ENCODE measurements around the gene SLC7A4.

SLC7A4 gene

GRCh38 chr22:21018314-21018713 lies 14.0 kb downstream of the SLC7A4 start:
- CTCF ChIA-PET = no interaction called here
- TF ChIP-seq, protein P1, sequence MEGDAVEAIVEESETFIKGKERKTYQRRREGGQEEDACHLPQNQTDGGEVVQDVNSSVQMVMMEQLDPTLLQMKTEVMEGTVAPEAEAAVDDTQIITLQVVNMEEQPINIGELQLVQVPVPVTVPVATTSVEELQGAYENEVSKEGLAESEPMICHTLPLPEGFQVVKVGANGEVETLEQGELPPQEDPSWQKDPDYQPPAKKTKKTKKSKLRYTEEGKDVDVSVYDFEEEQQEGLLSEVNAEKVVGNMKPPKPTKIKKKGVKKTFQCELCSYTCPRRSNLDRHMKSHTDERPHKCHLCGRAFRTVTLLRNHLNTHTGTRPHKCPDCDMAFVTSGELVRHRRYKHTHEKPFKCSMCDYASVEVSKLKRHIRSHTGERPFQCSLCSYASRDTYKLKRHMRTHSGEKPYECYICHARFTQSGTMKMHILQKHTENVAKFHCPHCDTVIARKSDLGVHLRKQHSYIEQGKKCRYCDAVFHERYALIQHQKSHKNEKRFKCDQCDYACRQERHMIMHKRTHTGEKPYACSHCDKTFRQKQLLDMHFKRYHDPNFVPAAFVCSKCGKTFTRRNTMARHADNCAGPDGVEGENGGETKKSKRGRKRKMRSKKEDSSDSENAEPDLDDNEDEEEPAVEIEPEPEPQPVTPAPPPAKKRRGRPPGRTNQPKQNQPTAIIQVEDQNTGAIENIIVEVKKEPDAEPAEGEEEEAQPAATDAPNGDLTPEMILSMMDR (conservative IDR thresholded peaks at IDR 0.05; ENCODE audit: low read depth) = no peak
- no peak overlapping the region for H3K27ac ChIP-seq
- no peak for DNase-seq (ENCODE audit: low spot score)
- POLR2A ChIA-PET (ENCODE audit: low non-redundant PET) = no interaction called here

- peak overlapping the region; percentile 92 for H3K27ac ChIP-seq
- TF ChIP-seq, protein P1 (conservative IDR thresholded peaks at IDR 0.05; ENCODE audit: low read depth) = no peak
- ChIA-PET CTCF (no interaction called here), POLR2A (ENCODE audit: low non-redundant PET) (no interaction called here)
- DNase-seq (ENCODE audit: low spot score) = no peak
Measured at GRCh38 chr22:21016644-21017420, 15.5 kb downstream of the SLC7A4 start.

DNA sequence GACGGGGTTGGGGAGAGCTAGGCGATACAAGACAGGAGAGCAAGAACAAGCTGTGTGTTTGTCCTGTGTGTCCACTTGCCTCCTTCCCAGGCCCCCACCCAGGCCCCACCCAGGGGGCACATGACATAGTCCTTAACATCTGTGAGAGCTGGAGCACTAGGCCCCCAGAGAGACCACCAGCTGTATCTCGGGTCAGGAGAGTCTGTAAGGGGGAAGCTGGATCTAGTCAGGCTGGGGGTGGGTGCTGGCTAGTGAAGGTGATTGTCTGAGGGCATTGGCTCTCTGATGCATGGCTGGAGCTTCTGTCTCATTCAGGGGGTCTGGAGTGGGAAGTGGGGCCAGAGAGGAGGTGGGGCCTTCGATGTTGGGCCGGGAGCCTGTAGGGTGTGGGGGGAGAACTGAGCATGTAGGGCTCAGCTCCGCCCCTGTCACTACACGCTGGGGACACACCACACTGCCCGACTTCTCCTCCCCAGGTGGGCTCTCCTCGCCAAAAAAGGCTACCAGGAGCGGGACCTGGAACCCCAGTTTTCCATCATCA lies 16.8 kb downstream of the SLC7A4 start:
- no peak for DNase-seq (ENCODE audit: low spot score)
- H3K27ac ChIP-seq = peak overlapping the region; percentile 92
- TF ChIP-seq, protein P1 (conservative IDR thresholded peaks at IDR 0.05; ENCODE audit: low read depth) = no peak
- POLR2A ChIA-PET (ENCODE audit: low non-redundant PET) = interaction anchor here (0.6 kb wide), 1 partner anchor 31 kb away, joined by 3 read pairs; no protein-coding TSS in a partner anchor
- CTCF ChIA-PET = no interaction called here

- ChIA-PET CTCF (no interaction called here), POLR2A (ENCODE audit: low non-redundant PET) (interaction anchor here (0.6 kb wide), 2 partner anchors 30 to 32 kb away, joined by 3 to 9 read pairs; no protein-coding TSS in a partner anchor)
- no peak for DNase-seq (ENCODE audit: low spot score)
- H3K27ac ChIP-seq = peak within 1 kb of the TSS; percentile 92
- TF ChIP-seq, protein P1 (conservative IDR thresholded peaks at IDR 0.05; ENCODE audit: low read depth) = no peak
Measured at GRCh38 chr22:21014726-21015465, 17.5 kb downstream of the SLC7A4 start, which contains the start of gene P2RX6. Gene P2RX6, plus strand, starts transcription at chr22:21015165. Its CDS starts 10 bp downstream, at chr22:21015175.

DNA sequence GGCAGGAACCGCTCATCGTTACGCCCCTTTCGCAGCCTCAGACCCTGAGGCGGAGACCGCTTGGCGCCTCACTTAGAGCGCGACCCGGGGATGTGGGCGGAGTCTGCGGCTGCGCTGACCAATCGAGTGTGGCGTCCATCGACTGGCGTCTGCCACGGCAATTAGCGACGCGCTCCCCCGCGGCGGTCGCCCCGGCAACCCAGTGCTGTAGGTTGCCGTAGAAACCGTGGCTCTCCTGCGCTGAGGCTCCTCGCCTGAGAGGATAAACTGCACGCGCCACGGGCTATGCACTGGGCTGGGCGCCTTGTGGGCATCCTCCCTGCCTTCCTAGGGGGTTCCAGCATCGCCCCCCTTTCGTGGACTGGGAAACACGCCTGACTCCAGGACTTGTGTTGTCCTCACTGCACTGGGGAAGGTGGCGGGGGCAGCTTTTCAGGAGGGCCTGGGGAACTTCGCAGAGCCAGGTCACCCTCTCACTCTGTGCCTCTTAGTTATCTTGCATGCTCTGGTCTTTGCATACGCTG lies 18.1 kb downstream of the SLC7A4 start:
- peak overlapping the region; percentile 92 for H3K27ac ChIP-seq
- ChIA-PET POLR2A (ENCODE audit: low non-redundant PET) (interaction anchor here (0.6 kb wide), 1 partner anchor 31 kb away, joined by 9 read pairs; no protein-coding TSS in a partner anchor), CTCF (interaction anchor here (0.6 kb wide), 1 partner anchor 23 kb away, joined by 4 read pairs; no protein-coding TSS in a partner anchor)
- DNase-seq (ENCODE audit: low spot score) = peak; percentile 85
- TF ChIP-seq, protein P1 (conservative IDR thresholded peaks at IDR 0.05; ENCODE audit: low read depth) = no peak

GRCh38 chr22:21013657-21014201 lies 18.6 kb downstream of the SLC7A4 start:
- peak overlapping the region; percentile 92 for H3K27ac ChIP-seq
- no peak for DNase-seq (ENCODE audit: low spot score)
- TF ChIP-seq, protein P1 (conservative IDR thresholded peaks at IDR 0.05; ENCODE audit: low read depth) = no peak
- POLR2A ChIA-PET (ENCODE audit: low non-redundant PET) = no interaction called here
- CTCF ChIA-PET = interaction anchor here (0.6 kb wide), 1 partner anchor 24 kb away, joined by 4 read pairs; no protein-coding TSS in a partner anchor
